Stimulated activated CD8-positive, alpha-beta memory T cell treated with anti-CD3 and anti-CD28 coated beads, Interleukin-4, amount 100 ng/mL, for 24 hours (primary cell): ENCODE results near the gene S100A9.
"Not testable (repeated sequence)": the region's sequence is repeated elsewhere in the genome, so short reads cannot be mapped to it uniquely, and the experiment has no call there.

Experiments used
- DNase-seq: peaks from one replicate; pipeline ENCODE4 v3.0.0-alpha.2; 2020; ENCODE audit warnings: low read depth

The S100A9 gene

GRCh38 chr1:153390938-153391710, 33.5 kb downstream of the S100A9 start, which contains the start of gene S100A8:
Gene S100A8, minus strand, starts transcription at chr1:153391073. Its CDS starts 538 bp downstream, at chr1:153390535.
- no peak for DNase-seq

GRCh38 chr1:153392258-153392657, 34.6 kb downstream of the S100A9 start:
- DNase-seq, result no peak

GRCh38 chr1:153392822-153393221, 35.2 kb downstream of the S100A9 start:
- DNase-seq, result no peak

GRCh38 chr1:153393926-153394325, 36.3 kb downstream of the S100A9 start:
- no peak for DNase-seq

GRCh38 chr1:153394391-153394790, 36.7 kb downstream of the S100A9 start:
- no peak for DNase-seq

- DNase-seq, result no peak
These were observed 37.6 kb downstream of the S100A9 start for GRCh38 chr1:153395136-153395685.

- DNase-seq, result no peak
These were observed 38.1 kb downstream of the S100A9 start for GRCh38 chr1:153395776-153396175.

- no peak for DNase-seq
These were observed 38.8 kb downstream of the S100A9 start for GRCh38 chr1:153396461-153396860.

GRCh38 chr1:153397051-153397923, 39.6 kb downstream of the S100A9 start:
- DNase-seq, result no peak

- DNase-seq, result no peak
These were observed 40.4 kb downstream of the S100A9 start for GRCh38 chr1:153397924-153398651.

GRCh38 chr1:153399401-153400055, 41.9 kb downstream of the S100A9 start:
- DNase-seq, result no peak

- no peak for DNase-seq
These were observed 42.6 kb downstream of the S100A9 start for GRCh38 chr1:153400244-153400643.

GRCh38 chr1:153401461-153401860, 43.8 kb downstream of the S100A9 start:
- no peak for DNase-seq

GRCh38 chr1:153402226-153402625, 44.6 kb downstream of the S100A9 start:
- no peak for DNase-seq

GRCh38 chr1:153403421-153404085, 45.9 kb downstream of the S100A9 start:
- DNase-seq, result no peak

GRCh38 chr1:153404086-153404635, 46.5 kb downstream of the S100A9 start:
- DNase-seq, result no peak

GRCh38 chr1:153404768-153405167, 47.1 kb downstream of the S100A9 start:
- DNase-seq, result peak; percentile 38

- DNase-seq, result not testable (repeated sequence)
These were observed 48.4 kb downstream of the S100A9 start for GRCh38 chr1:153405825-153406599.

- not testable (repeated sequence) for DNase-seq
These were observed 49.6 kb downstream of the S100A9 start for GRCh38 chr1:153407274-153407673.
